ENCODE data around the gene IFIT1B. TPM values are rescaled to one million over a fixed set of nuclear protein-coding genes. Genes with fewer than 3 reads are reported as not detected.

IFIT1B gene
- total RNA-seq, 1 donor from 2014 or later = not detected

- H3K4me3 Mint-ChIP-seq (ENCODE audit: unreplicated experiment) = no peak overlapping the region
- H3K27me3 Mint-ChIP-seq (ENCODE audit: unreplicated experiment) = peaks cover 2% of the 10 kb centered on the region
- no peaks in the 10 kb centered on the region for H3K36me3 Mint-ChIP-seq (ENCODE audit: unreplicated experiment)
- peaks cover 3% of the 10 kb centered on the region for H3K4me1 Mint-ChIP-seq (ENCODE audit: low read depth, unreplicated experiment)
- no peak overlapping the region for H3K27ac Mint-ChIP-seq (ENCODE audit: unreplicated experiment)
- no peaks in the 10 kb centered on the region for H3K9me3 Mint-ChIP-seq (ENCODE audit: unreplicated experiment)
- no peak for TF ChIP-seq CTCF (IDR thresholded peaks at IDR 0.05; ENCODE audit: partially characterized antibody, unreplicated experiment)
- DNase-seq = no peak
These were observed 22.4 kb upstream of the IFIT1B start for GRCh38 chr10:89355394-89355931.

GRCh38 chr10:89357096-89357495 lies 20.8 kb upstream of the IFIT1B start:
- H3K27ac Mint-ChIP-seq (ENCODE audit: unreplicated experiment) = no peak overlapping the region
- H3K9me3 Mint-ChIP-seq (ENCODE audit: unreplicated experiment) = no peaks in the 10 kb centered on the region
- H3K4me1 Mint-ChIP-seq (ENCODE audit: low read depth, unreplicated experiment) = peaks cover under 1% of the 10 kb centered on the region
- no peak overlapping the region for H3K4me3 Mint-ChIP-seq (ENCODE audit: unreplicated experiment)
- no peak for DNase-seq
- TF ChIP-seq CTCF (IDR thresholded peaks at IDR 0.05; ENCODE audit: partially characterized antibody, unreplicated experiment) = no peak
- peaks cover under 1% of the 10 kb centered on the region for H3K27me3 Mint-ChIP-seq (ENCODE audit: unreplicated experiment)
- no peaks in the 10 kb centered on the region for H3K36me3 Mint-ChIP-seq (ENCODE audit: unreplicated experiment)

- no peaks in the 10 kb centered on the region for H3K4me1 Mint-ChIP-seq (ENCODE audit: low read depth, unreplicated experiment)
- H3K27ac Mint-ChIP-seq (ENCODE audit: unreplicated experiment) = no peak overlapping the region
- no peaks in the 10 kb centered on the region for H3K9me3 Mint-ChIP-seq (ENCODE audit: unreplicated experiment)
- no peaks in the 10 kb centered on the region for H3K27me3 Mint-ChIP-seq (ENCODE audit: unreplicated experiment)
- no peak for DNase-seq
- no peak for TF ChIP-seq CTCF (IDR thresholded peaks at IDR 0.05; ENCODE audit: partially characterized antibody, unreplicated experiment)
- H3K4me3 Mint-ChIP-seq (ENCODE audit: unreplicated experiment) = no peak overlapping the region
- H3K36me3 Mint-ChIP-seq (ENCODE audit: unreplicated experiment) = no peaks in the 10 kb centered on the region
These were observed 19.9 kb upstream of the IFIT1B start for GRCh38 chr10:89357975-89358374.

DNA sequence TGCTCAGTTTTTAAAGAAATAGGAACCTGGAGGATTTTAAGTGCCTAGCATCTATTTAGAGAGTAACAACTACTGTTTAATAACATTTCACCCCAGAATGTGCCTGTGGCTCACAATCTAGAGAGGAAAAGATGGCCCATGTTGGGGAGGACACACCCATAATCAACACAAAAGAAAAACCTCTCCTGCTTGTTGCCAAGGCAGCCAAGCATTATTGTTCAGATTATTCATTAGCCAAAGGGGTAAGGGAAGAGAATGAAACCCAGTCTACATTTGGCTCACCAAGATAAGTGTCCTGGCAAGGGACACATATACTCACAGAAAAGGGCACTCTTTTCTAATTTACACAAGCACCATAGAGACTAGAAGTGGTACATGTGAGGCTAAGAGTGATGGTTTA lies 17.7 kb upstream of the IFIT1B start:
- Mint-ChIP-seq H3K27ac (ENCODE audit: unreplicated experiment) (no peak overlapping the region), H3K4me1 (ENCODE audit: low read depth, unreplicated experiment) (no peaks in the 10 kb centered on the region), H3K4me3 (ENCODE audit: unreplicated experiment) (no peak overlapping the region), H3K36me3 (ENCODE audit: unreplicated experiment) (no peaks in the 10 kb centered on the region), H3K9me3 (ENCODE audit: unreplicated experiment) (no peaks in the 10 kb centered on the region), H3K27me3 (ENCODE audit: unreplicated experiment) (no peaks in the 10 kb centered on the region)
- no peak for DNase-seq
- no peak for TF ChIP-seq CTCF (IDR thresholded peaks at IDR 0.05; ENCODE audit: partially characterized antibody, unreplicated experiment)

DNA sequence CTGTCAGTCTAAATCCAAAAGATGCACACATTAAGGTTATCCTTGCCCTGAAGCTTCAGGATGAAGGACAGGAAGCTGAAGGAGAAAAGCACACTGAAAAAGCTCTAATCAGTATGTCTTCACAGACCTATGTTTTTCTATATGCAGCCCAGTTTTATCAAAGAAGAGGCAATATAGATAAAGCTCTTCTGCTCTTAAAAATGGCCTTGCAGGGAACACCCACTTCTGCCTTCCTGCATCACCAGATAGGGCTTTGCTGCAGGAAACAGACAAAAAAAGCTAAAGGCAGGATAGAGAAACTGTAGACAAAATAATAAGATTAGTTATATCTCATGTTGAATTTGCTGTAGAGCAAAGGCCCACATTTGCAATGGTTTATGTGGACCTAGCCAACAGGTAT lies 14.9 kb upstream of the IFIT1B start:
- H3K36me3 Mint-ChIP-seq (ENCODE audit: unreplicated experiment) = no peaks in the 10 kb centered on the region
- H3K4me1 Mint-ChIP-seq (ENCODE audit: low read depth, unreplicated experiment) = no peaks in the 10 kb centered on the region
- H3K27ac Mint-ChIP-seq (ENCODE audit: unreplicated experiment) = no peak overlapping the region
- H3K27me3 Mint-ChIP-seq (ENCODE audit: unreplicated experiment) = no peaks in the 10 kb centered on the region
- TF ChIP-seq CTCF (IDR thresholded peaks at IDR 0.05; ENCODE audit: partially characterized antibody, unreplicated experiment) = no peak
- H3K9me3 Mint-ChIP-seq (ENCODE audit: unreplicated experiment) = peaks cover 2% of the 10 kb centered on the region
- no peak for DNase-seq
- no peak overlapping the region for H3K4me3 Mint-ChIP-seq (ENCODE audit: unreplicated experiment)
